BLaER1 (cell line): ENCODE data around the gene GSK3A.
A peak's percentile ranks its signal among the peaks of the same experiment; 100 is the strongest.

Experiments used
- H3K27ac ChIP-seq: shearing (Covaris generic); formaldehyde crosslinking; 2 replicates; pipeline ENCODE4 v1.8.1; 2022
- H3K27me3 ChIP-seq: shearing (Covaris generic); formaldehyde crosslinking; 2 replicates; pipeline ENCODE4 v1.8.1; 2022
- H3K36me3 ChIP-seq: shearing (Covaris generic); formaldehyde crosslinking; 2 replicates; pipeline ENCODE4 v1.8.1; 2022
- H3K4me1 ChIP-seq: shearing (Covaris generic); formaldehyde crosslinking; 2 replicates; pipeline ENCODE4 v1.8.1; 2022
- H3K4me2 ChIP-seq: shearing (Covaris generic); formaldehyde crosslinking; 2 replicates; pipeline ENCODE4 v1.8.1; 2022
- H3K4me3 ChIP-seq: shearing (Covaris generic); formaldehyde crosslinking; 2 replicates; pipeline ENCODE4 v1.8.1; 2022
- H3K9ac ChIP-seq: shearing (Covaris generic); formaldehyde crosslinking; 2 replicates; pipeline ENCODE4 v1.8.1; 2022
- H3K9me3 ChIP-seq: shearing (Covaris generic); formaldehyde crosslinking; 2 replicates; pipeline ENCODE4 v1.8.1; 2022
- H4K20me1 ChIP-seq: shearing (Covaris generic); formaldehyde crosslinking; 2 replicates; pipeline ENCODE4 v1.8.1; 2022
- Cebpa-rat ChIP-seq: shearing (Covaris generic); IDR thresholded peaks from 2 replicates; pipeline ENCODE4 v1.8.1; 2022

The GSK3A gene

GRCh38 chr19:42281827-42282762 is 39.7 kb upstream of the GSK3A start:
- Histone ChIP-seq H3K4me3 (peak overlapping the region; percentile 78), H3K9me3 (no peaks in the 10 kb centered on the region), H3K4me1 (peaks cover 75% of the 10 kb centered on the region), H3K36me3 (peaks cover 4% of the 10 kb centered on the region), H3K27me3 (no peaks in the 10 kb centered on the region), H4K20me1 (peaks cover 67% of the 10 kb centered on the region), H3K27ac (peak overlapping the region; percentile 72), H3K4me2 (peak overlapping the region; percentile 99), H3K9ac (peak overlapping the region; percentile 70)
- no peak for TF ChIP-seq Cebpa-rat

- Histone ChIP-seq H3K36me3 (peaks cover 6% of the 10 kb centered on the region), H3K9ac (peak overlapping the region; percentile 70), H3K4me3 (peak overlapping the region; percentile 78), H3K27me3 (no peaks in the 10 kb centered on the region), H4K20me1 (peaks cover 68% of the 10 kb centered on the region), H3K9me3 (no peaks in the 10 kb centered on the region), H3K4me2 (peak overlapping the region; percentile 99), H3K27ac (peak overlapping the region; percentile 72), H3K4me1 (peaks cover 77% of the 10 kb centered on the region)
- no peak for TF ChIP-seq Cebpa-rat
Measured at GRCh38 chr19:42281146-42281826, 38.9 kb upstream of the GSK3A start.

DNA sequence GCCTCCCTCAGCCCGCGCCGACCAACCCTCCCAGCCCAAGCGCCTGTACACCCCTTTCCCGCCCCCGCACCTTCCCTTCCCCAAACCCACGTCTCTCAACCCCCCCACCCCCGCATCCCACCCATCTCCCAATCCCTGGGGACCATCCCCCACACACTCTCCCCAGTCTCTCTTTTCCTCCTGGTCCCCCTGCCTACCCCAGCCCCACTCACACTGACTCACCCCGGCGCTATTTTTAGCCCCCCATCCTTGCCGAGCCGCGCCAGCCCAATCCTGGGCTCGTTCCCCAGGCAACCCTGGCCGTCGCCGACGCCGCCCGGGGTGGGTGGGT is 38.4 kb upstream of the GSK3A start:
- Histone ChIP-seq H3K9me3 (no peaks in the 10 kb centered on the region), H3K4me3 (peak overlapping the region; percentile 78), H3K9ac (peak overlapping the region; percentile 79), H3K4me2 (peak overlapping the region; percentile 99), H4K20me1 (peaks cover 68% of the 10 kb centered on the region), H3K27ac (peak overlapping the region; percentile 80), H3K27me3 (no peaks in the 10 kb centered on the region), H3K36me3 (peaks cover 12% of the 10 kb centered on the region), H3K4me1 (peaks cover 77% of the 10 kb centered on the region)
- no peak for TF ChIP-seq Cebpa-rat

DNA sequence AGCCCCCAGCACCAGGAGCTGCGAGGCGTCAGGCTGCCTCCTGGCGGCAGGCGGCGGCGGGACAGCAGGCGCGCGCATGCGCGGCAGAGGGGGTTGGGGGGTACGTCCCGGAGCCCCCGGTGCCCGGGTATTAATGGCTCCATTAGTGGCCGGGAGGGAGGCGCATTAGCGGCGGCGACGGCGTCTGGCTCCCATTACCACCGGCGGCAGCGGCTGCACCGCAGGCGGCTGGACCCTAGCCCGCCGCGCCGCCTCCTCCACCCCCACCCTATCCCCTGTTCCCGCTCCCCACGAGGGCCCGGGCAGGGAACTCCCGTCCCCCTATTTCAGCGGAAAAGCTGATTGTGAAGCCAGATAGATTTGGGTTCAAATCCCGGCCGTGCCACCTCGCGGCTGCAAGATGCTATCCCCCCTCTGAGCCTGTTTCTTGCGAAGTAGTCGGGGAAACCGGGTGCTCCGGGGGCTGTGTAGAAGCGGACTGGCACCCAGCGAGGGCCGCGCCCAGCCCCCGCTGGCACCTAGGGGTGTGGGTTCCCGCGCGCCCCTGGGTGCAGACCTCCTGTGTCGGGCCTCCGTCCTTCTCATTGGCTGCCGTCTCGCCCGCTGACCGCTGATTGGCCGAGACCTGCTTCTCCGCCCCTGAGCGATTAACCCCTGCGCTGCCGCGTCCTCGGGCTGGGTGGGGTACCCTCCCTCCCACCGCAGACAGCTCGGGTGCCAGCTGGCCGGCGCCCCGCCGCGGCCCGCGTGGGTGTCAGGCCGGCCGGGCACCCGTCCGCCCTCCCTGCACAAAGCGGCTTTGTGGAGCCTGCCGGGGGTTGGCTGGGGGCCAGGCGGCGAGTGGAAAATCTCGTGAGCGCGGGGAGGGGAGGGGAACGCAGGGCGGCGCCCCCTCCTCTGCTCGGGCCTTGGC is 37.8 kb upstream of the GSK3A start:
- Histone ChIP-seq H3K27me3 (no peaks in the 10 kb centered on the region), H3K4me1 (peaks cover 76% of the 10 kb centered on the region), H3K27ac (peak overlapping the region; percentile 80), H3K36me3 (peaks cover 18% of the 10 kb centered on the region), H3K9ac (peak overlapping the region; percentile 79), H3K4me3 (peak overlapping the region; percentile 78), H3K4me2 (peak overlapping the region; percentile 99), H4K20me1 (peaks cover 67% of the 10 kb centered on the region), H3K9me3 (no peaks in the 10 kb centered on the region)
- TF ChIP-seq Cebpa-rat = no peak

DNA sequence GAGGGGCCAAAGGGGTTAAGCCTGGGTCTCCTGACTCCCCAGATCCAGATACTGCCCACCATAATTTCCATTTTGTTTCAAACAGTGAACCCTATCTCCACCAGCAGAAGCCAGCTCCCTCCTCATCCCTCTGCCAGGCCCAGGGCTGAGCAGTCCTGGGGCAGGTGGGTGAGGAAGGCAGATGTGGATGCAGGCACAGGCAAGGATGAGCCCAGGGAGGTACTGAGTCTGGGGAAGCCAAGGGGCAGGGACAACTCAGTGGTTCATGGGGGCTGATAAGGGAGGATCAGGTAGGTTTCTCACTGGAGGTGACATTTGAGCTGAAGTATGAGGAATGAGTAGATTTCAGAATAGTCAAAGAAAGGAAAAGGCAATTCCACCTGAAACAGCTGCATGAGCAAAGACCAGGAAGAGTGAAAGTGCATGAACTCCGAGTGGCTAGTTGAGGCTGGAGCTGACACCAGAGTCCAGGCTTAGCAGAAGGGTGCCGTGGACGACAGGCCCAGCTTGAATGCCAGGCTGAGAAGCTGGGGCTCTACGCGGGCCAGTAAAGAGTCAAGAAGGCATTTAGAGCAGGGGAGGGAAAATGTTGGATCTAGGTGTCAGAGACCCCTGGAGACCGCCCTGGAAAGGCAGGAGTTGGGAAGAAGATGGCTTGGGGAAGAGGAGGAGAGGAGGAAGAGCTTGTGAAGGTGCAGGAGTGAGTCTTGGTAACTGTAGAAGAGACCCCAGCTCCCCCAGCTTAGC is 36.9 kb upstream of the GSK3A start:
- peaks cover 78% of the 10 kb centered on the region for H3K4me1 ChIP-seq
- peaks cover 64% of the 10 kb centered on the region; the same call in 1 of the 2 replicates for H4K20me1 ChIP-seq
- no peaks in the 10 kb centered on the region for H3K9me3 ChIP-seq
- no peak for TF ChIP-seq Cebpa-rat
- peak overlapping the region; percentile 80 for H3K27ac ChIP-seq
- H3K4me2 ChIP-seq = peak overlapping the region; percentile 99
- H3K36me3 ChIP-seq = peaks cover 26% of the 10 kb centered on the region
- peak overlapping the region; percentile 78 for H3K4me3 ChIP-seq
- peak overlapping the region; percentile 79 for H3K9ac ChIP-seq
- no peaks in the 10 kb centered on the region for H3K27me3 ChIP-seq

DNA sequence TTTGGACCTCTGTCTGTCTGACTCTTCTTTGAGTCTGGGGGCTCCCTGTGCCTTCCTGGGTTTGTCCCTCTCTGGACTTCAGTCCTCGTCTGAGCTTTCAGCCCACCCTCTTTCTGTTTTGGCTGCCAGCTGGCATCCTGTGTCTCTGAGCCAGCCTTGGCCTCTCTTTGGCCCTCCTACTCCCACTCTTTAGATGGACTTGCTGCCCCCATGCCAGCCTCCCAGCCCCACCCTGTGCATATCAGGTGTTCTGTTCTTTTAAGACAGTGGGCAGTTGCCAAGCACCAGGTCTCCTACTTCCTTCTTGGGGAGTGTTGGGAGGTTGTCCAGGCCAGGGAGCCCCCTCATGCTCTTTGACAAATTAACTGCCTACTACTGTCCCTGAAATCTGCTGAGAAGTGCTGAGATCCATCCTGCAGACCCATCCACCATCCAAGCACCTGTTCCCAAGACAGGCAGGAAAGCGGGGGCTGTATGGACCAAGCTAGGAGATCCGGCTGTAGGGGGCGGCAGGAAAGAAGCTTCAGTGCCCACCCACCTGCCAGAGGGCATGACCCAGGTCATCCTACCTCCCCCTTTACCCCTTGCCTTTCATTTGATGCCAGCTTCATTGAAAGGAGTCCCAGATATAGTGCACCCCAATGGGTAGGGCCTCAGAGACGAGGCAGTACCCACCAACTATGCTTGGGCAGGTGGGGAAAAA is 36.2 kb upstream of the GSK3A start:
- Histone ChIP-seq H3K4me3 (peak overlapping the region; percentile 78; the same call in 1 of the 2 replicates), H4K20me1 (peaks cover 64% of the 10 kb centered on the region; the same call in 1 of the 2 replicates), H3K36me3 (peaks cover 33% of the 10 kb centered on the region), H3K27ac (peak overlapping the region; percentile 80), H3K4me1 (peaks cover 82% of the 10 kb centered on the region), H3K4me2 (peak overlapping the region; percentile 99), H3K9ac (peak overlapping the region; percentile 79), H3K9me3 (no peaks in the 10 kb centered on the region), H3K27me3 (no peaks in the 10 kb centered on the region)
- TF ChIP-seq Cebpa-rat = no peak

DNA sequence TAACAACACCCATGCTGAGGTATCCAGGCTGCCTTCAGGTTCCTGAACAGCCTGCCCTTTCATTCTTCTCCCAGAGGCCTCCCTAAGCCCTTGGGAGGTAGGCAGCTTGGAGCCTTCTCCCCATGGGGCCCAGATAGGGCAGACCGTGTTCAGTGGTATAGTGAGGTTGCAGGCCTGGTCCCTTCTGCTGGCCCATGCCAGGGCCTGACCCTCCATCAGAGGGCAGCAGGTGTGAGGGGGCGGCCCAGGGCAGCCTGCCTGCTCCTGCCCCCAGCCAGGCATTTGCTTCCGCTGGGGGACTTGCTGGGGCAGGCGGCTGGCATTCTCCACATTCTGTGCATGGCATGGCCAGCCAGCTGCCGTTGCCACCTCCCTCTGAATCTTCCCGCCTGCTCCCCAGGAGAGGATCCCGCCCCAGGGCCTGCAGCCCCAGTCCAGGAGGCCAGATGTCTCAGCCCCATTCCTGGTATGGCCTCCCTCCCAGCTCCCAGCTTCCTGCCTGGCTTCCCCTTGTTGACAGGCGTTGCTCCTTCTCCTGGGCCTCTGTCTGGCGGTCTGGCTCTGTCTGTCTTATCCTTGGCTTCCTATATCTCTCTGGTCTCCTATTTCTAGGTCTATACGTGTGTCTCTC is 35.5 kb upstream of the GSK3A start:
- H3K9ac ChIP-seq = peak overlapping the region; percentile 79
- H3K27ac ChIP-seq = peak overlapping the region; percentile 80
- peaks cover 58% of the 10 kb centered on the region; the same call in 1 of the 2 replicates for H4K20me1 ChIP-seq
- peaks cover 40% of the 10 kb centered on the region for H3K36me3 ChIP-seq
- H3K9me3 ChIP-seq = no peaks in the 10 kb centered on the region
- no peaks in the 10 kb centered on the region for H3K27me3 ChIP-seq
- no peak for TF ChIP-seq Cebpa-rat
- H3K4me1 ChIP-seq = peaks cover 76% of the 10 kb centered on the region
- no peak overlapping the region for H3K4me3 ChIP-seq
- H3K4me2 ChIP-seq = peak overlapping the region; percentile 99

DNA sequence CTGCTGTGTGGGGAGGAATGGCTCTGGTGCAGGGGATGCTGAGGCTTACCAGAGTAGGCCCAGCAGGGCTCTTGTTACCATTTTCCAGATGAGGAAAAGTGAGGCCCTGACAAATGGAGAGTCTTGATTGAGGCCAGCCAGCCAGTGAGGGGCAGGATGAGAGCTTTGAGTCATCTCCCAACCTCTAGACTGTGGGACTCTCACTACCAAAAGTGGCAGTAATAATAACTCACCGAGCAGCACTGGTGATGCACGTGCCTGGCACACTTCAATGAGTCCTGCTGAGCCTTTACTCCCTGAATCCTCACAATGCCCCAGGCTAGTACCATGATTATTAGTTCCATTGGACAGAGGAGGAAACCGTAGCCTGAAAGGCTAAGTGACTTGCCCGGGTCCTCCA is 34.4 kb upstream of the GSK3A start:
- Histone ChIP-seq H3K36me3 (peaks cover 51% of the 10 kb centered on the region), H4K20me1 (peaks cover 49% of the 10 kb centered on the region; the same call in 1 of the 2 replicates), H3K27me3 (no peaks in the 10 kb centered on the region), H3K9ac (no peak overlapping the region), H3K4me1 (peaks cover 68% of the 10 kb centered on the region), H3K4me3 (no peak overlapping the region), H3K27ac (no peak overlapping the region), H3K9me3 (no peaks in the 10 kb centered on the region), H3K4me2 (no peak overlapping the region)
- no peak for TF ChIP-seq Cebpa-rat
